ENCODE data around the gene BNC1.

The BNC1 gene, protein sequence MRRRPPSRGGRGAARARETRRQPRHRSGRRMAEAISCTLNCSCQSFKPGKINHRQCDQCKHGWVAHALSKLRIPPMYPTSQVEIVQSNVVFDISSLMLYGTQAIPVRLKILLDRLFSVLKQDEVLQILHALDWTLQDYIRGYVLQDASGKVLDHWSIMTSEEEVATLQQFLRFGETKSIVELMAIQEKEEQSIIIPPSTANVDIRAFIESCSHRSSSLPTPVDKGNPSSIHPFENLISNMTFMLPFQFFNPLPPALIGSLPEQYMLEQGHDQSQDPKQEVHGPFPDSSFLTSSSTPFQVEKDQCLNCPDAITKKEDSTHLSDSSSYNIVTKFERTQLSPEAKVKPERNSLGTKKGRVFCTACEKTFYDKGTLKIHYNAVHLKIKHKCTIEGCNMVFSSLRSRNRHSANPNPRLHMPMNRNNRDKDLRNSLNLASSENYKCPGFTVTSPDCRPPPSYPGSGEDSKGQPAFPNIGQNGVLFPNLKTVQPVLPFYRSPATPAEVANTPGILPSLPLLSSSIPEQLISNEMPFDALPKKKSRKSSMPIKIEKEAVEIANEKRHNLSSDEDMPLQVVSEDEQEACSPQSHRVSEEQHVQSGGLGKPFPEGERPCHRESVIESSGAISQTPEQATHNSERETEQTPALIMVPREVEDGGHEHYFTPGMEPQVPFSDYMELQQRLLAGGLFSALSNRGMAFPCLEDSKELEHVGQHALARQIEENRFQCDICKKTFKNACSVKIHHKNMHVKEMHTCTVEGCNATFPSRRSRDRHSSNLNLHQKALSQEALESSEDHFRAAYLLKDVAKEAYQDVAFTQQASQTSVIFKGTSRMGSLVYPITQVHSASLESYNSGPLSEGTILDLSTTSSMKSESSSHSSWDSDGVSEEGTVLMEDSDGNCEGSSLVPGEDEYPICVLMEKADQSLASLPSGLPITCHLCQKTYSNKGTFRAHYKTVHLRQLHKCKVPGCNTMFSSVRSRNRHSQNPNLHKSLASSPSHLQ

DNA sequence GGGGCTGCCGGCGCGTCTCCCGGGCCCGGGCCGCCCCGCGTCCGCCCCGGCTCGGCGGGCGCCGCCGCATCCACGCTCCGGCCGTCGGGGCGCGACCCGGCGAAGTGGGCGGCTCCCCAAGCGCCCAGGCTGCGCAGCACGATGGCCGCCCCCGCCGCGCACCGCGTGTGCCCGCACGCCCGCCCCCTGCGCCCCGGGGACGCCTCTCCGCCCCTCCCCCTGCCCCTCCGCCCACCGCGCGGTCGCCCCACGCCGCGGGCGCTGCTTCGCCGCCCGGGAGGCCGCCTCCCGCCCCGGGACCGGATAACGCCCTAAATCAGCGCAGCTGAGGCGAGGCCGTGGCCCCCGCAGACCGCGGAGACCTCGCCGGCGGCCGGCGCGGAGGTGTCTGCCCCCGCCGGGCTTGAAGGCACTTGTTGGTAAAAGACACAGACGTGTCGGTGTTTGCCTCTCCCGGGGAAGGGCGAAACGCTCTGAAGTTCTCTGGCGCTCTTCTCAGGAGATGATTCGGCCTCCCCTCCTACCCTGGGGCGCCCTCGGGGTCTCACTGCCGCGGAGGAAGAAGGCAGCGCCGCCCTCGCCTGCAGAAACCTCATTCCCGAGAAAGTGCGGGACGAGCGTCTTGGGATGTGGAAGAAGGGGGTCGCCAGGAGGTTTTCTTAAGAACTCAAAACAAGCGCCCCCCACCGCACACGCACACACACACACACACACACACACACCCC lies at the start of gene BNC1:
Gene BNC1, minus strand, starts transcription at position 106 of the 725 bp plus-strand sequence. Its CDS starts 36 bp downstream, at position 70.
- intact Hi-C loops (cut with DNase I), result no loop called here
- no peak for DNase-seq

DNA sequence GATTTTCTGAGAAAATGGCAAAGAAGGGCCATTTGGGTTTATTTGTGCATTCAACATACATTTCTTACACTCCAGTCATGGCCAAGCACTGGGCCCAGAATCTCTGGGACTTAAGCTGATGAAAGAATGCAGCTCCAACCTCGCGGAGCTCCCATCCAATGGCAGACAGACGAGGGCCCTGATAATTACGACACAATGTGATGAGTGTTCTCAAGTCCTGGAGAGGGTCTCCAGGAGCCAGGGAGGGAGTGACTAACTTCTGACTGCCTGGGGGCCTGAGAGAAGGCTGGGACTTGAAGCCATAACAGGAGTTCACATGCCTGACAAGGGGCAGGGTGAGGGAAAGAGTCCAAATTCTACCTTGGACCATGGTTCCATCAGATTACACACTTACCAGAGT lies 42.6 kb upstream of the BNC1 start:
- intact Hi-C loops (cut with DNase I), result no loop called here
- DNase-seq, result no peak

DNA sequence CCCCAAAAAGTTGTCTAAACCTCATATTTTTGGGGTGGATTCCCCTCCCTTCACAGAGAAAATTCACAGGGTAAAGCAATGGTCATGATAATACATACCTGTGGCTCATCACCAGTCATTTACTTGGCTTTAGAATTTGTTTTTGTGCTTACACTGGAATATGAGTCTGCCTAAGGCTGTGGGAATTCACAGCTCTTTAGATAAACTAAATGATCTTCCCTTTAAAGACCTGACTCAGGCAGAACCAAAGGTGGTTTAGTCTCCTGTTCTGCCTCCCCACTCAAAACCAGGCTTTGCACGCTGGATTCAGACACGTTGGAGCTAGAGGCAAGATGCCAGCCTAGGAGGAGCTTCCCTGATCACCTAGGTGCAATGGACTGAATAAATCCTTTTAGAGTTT lies 40.3 kb upstream of the BNC1 start:
- no peak for DNase-seq
- intact Hi-C loops (cut with DNase I), result no loop called here

DNA sequence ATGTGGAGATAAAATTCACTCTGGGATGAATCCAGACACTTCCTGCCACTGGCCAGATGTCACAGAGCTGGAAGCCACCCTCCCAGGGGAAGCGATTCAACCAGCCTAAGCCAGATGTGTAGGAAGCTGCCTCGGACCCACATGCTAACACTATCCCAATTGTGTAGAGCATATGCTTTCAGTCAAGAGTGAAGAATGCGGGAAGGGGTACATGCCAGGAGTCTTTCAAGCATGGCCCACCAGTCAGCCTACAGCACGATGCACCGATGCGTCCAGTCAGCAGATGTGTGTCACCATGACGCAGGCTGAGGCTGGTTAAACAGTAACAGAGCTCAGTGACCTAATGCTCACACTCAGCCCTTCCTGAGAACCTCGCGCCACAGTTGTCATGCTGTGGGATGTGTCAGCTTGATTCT lies 38.8 kb upstream of the BNC1 start:
- DNase-seq, result peak in 2 of 42 donors; percentile 5 to 9
- intact Hi-C loops (cut with DNase I), result no loop called here

DNA sequence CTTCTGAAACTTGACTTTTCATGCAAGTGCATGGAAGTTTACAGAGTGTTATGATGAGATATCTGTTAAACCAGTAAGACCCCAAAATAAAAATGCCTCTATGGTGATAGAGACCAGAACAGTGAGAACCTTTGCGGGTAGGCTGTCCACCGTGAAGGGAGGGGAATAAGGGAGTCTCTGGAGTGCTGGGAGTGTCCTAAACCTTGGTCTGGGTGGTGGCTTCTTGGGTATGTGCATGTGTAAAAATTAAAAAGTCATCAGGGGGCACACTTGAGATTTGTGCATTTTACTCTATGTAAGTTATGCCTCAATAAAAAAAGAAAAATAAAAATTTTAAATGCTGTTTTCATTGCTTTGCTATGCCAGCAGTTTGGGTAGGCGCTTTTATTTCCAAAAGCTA lies 38.2 kb upstream of the BNC1 start:
- DNase-seq, result no peak
- intact Hi-C loops (cut with DNase I), result no loop called here

DNA sequence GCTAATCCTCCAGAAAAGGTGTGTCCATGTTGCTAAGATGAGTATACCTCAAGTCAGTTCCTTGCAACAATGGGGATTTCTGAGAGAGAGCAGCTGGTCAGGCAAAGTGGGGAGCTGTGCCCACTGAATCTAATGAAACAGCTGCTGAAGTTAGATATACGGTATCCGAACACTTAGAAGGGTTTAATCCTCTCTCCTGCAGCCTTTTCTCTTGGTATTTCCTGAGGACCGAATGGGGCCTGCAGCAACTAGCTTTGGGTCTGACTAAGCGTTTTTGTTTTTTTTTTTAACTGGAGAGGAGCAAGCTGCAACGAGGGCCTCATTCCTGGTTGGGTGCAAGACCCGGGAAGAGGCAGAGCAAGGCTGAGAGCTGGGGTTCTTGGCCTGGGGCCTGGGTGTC lies 37.6 kb upstream of the BNC1 start:
- intact Hi-C loops (cut with DNase I), result no loop called here
- no peak for DNase-seq

DNA sequence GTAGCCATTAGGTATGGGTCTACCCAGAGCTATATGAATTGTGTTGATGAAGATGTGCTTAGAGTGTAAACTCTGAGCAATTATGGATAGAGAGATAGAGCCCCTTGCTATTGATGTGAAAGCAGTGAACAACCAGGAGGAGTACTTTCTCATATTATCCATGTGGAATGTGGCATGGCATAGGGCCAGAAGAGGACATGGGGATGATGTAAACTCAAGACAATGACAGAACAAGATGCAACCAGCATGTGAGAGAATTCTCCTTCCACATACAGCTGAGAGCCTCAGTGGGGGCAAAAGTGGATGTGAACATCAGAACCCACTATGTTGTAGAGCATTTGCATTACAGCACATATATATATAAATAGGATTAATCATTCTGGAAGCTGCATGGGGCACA lies 36.4 kb upstream of the BNC1 start:
- no peak for DNase-seq
- intact Hi-C loops (cut with DNase I), result no loop called here

DNA sequence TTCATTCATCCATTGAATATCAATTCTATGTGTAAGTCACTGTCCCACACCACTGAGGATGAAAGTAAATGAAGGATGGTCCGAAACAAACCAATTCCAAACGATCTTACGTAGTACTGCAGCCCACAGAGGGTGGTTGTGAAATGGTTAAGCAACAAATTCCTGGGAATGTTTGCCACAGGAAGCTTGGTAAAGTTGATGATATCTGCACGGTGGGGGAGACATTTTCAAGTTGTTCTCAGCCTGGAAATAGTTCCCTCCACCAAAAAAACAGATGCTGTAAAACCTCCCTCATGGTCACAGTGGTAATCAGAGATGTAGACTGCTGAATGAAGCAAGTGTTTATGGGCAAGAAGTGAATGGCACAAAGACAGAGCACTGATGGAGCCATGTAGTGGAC lies 35.9 kb upstream of the BNC1 start:
- DNase-seq, result no peak
- intact Hi-C loops (cut with DNase I), result no loop called here

DNA sequence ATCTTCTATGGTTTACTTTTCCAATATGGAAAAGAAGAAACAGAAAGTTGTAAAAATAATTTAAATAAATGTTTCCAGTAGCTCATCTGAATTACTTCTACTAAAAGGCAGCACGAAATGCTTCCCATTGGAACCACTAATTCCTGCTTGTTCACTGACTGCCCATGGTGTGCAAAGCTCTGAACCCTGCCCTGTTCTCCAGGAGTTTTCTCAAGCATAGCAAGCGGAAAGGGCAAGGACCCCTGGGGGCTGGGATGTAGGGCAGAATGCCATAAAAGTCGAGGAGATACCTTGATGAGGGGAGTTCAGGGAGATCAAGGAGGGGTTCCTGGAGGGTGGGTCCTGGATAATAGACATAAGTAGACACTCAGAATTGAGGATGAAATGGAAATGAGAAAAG lies 35.3 kb upstream of the BNC1 start:
- DNase-seq, result no peak
- intact Hi-C loops (cut with DNase I), result no loop called here

DNA sequence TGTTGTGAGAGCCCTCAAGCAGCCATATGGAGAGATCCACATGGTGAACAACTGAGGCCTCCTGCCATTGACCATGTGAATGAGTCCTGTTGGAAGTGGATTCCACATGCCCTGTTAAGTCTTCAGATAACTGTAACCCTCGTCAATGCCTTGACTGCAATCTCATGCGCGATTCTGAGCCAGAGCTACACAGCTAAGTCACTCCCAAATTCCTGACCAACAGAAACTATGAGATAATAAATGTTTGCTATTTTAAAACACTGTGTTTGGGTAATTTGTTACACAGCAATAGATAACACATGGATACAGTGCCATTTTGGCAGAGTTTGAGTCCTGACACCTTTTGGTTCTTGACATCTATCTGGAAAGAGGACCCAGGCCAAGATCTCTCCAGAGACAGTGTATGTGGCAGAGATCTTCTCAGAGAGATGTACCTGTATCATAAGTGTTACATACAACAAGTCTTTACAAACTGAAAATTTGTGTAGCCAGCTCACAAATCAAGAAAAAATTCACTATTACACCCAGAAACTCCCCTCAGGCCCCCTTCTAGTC lies 34.5 kb upstream of the BNC1 start:
- intact Hi-C loops (cut with DNase I), result no loop called here

DNA sequence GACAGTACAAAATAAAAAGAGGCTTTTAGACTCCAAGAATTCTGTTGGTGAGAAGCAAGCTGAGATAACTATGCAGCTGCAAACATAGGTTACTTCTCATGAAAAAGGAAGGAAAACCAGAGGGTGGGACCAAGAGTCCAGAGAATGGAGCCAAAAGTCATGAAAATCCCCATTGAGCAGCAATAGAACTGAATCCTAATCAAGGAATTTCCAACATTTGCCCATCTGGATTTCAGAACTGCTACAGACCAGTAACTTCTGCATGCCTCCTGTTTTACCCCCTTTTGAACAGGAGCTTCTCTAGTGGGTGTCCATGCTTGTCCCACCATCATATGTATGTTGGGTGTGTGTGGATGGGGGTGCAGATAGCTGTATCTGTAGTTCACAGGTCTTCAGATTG lies 33.6 kb upstream of the BNC1 start:
- intact Hi-C loops (cut with DNase I), result no loop called here

More for the DNA sequence above, 34.5 kb upstream of the BNC1 start:
- no peak for DNase-seq

DNA sequence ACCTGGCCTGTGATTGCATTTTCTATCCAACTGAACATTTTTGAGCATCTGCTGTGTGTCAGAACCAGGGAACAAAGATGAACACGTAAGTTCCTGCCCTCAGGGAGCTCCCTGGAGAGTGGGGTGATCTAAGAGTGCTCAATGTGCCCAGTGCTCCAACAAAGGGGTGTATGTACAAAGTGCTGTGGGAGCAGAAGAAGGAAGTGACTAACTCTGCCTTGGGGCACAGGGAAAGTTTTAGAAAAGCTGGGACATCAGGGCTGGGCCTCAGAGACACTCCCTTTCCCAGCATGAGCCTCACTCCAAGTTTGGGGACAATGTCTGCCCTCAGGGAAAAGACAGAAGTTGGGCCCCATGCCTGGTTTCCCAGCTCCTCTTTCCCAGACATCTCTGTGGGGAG lies 27.6 kb upstream of the BNC1 start:
- no peak for DNase-seq
- intact Hi-C loops (cut with DNase I), result no loop called here

More for the DNA sequence above, 33.6 kb upstream of the BNC1 start:
- DNase-seq, result no peak

DNA sequence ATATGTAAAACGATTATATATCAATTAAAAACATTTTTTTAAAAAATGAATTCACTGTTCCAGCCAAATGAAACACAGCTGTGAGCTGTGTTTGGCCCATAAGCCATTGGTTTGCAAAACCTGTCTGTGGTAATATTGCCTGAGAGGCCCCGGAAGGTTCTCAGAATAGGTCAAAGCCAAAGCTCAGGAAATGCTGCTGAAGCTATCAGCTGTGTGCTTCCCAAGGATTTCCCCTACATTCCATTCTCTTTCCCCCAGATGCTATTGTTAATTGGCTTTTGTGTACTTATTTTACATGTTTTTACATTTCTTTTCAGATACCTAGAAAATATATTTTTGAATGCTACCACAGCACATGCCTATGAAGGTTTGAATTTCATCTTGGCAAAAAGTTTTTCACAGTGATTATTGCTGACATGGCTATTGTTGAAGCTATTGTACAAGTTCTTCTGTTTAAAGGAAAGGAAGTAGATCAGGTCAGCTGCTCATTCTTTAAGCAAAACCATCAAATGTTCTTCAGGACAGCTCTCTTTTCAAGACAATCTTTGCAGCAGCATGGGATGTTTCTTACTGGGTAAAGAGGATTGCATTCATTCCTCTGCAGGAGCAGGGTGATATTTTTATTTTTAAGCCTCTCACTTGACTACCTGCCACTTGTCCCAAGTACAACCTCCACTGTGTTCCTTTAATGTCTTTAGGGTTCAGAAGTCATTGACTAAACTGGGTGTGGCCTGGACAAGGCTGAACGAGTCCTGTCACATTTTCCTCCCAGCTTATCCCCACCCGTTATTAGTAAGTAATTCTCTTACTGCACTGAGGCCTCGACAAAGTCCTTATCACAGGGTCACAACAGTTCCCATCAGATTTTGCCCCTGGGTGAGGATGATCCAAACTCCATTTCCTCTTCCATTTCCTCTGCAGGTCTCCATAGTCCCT lies 26.3 kb upstream of the BNC1 start:
- no peak for DNase-seq
- intact Hi-C loops (cut with DNase I), result no loop called here

DNA sequence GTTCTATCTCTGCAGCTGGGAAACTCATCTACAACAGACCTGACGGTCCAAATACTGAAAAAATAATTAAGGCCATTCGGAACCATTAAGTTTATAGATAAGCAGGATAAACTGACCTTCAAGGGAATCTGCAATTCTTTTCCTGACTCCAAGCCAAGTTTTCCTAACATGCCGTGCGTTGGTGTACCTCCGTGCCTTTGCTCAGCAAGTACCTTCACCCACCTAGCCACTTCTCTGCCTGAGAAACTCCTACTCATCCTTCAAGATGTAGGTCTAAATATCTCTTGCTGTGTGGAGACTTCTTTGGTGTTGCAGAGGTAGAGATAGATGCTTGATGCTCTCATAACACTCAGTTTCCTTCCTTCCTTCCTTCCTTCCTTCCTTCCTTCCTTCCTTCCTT lies 24.2 kb upstream of the BNC1 start:
- intact Hi-C loops (cut with DNase I), result no loop called here

DNA sequence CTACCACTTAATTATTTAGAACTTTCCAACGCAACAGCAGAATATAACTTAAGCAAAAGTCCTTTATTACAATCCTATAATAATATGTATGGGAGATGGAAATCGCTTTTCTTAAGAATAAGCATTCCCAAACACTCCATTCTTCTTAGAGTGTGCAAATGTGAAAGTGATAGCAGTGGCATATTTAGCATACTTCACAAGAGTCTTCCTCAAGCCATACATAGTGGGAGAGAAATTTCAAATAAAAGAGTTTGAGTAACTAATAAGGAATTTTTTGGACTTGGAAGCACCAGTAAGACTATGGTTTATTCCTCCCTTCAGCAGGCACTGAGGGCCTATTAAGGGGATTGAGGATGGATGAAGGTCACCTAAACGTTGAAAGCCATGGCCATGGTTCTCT lies 22.1 kb upstream of the BNC1 start:
- intact Hi-C loops (cut with DNase I), result no loop called here
- DNase-seq, result no peak

More for the DNA sequence above, 24.2 kb upstream of the BNC1 start:
- peak in 24 of 42 donors; percentile 7 to 85 (median 46) for DNase-seq

DNA sequence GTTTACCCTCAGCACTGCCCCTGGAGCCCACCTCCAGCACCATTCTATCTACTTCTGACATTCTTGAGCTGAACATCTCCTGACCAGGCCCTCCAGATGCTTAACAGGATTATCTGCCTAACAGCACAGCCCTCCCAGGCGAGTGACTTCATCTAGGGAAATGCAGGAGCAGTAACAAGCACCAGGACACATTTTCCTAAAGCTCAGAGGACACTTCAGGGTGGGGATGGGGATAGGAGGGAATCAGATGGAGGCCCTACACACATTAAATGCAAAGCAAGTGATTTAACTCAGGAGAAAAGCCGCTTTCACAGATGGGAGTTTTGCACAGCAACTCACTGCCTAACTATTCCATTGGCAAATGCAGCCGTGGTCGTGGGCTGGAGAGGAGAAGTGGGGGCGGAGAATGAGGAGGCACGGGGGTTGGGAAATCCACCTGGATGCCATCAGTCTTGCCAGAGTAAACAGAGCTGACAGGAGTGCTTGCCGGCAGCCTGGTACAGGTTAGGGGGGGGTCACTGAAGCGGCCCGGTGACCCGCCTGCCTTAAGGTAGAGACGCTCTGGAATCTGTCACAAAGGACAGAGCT lies 21.3 kb upstream of the BNC1 start:
- peak in 41 of 42 donors; percentile 10 to 87 (median 61) for DNase-seq
- intact Hi-C loops (cut with DNase I), result no loop called here

DNA sequence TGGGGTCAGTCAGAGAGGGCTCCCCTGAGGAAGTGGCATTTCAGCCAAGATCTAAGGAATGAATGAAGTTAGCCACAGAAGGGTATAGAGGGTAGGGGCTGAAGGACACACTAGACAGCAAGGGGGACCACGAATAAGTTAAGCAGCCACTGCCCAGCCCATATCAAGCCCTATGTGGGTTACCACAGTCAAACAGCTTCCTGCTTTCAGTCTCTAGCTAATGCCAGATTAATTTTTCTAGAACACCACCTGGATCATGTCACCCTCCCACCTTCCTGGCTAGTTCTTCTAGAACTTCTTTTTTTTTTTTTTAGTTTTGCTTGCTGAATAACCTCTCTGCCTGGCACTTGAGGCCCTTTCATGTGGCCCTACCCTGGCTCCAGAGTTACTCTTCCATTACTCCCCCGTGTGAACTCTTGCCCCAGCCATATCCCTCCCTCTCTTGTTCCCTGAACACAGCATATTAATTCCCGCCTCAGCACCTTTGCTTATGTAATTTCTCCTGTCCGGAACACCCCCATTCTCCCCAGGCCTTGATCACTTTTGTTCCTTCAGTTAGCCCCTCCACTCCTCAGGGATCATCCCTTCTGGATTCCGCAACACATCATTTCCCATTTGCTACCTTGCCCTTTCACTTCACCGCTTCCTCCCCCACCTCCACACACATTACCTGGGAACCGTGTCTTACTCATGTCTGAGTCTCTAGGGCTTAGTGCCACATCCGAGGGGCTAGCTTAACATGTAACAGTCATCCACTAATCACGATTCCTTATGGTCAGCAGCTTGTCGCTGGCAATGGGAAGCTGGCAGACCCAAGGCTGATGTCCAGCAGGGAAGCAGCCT lies 20.6 kb upstream of the BNC1 start:
- intact Hi-C loops (cut with DNase I), result no loop called here

More for the DNA sequence above, 20.6 kb upstream of the BNC1 start:
- peak in 19 of 42 donors; percentile 11 to 71 (median 34) for DNase-seq
